Measurements from ENCODE around the gene GABRG3.

- TF ChIP-seq CTCF (IDR thresholded peaks at IDR 0.05; ENCODE audit: poor library complexity) (no peak), EZH2phosphoT487 (IDR thresholded peaks at IDR 0.05; ENCODE audit: low read depth, severe bottlenecking, unreplicated experiment) (no peak)
These were observed 14.1 kb downstream of the GABRG3 start for GRCh38 chr15:26985050-26985449.
